Subcutaneous abdominal adipose tissue (tissue), 5 donors: ENCODE measurements around the gene IFT122.

Experiments used
- H3K27ac ChIP-seq: one replicate; pipeline ENCODE4 v1.7.0; 2013; ENCODE audit warnings: low read depth, mild to moderate bottlenecking, inconsistent platforms, low read length, moderate library complexity
- H3K27me3 ChIP-seq, 5 donors: one replicate each; pipeline ENCODE4 v1.7.0; 2013; ENCODE audit warnings: low read length in 5 of 5, inconsistent platforms in 1 of 5; ENCODE audit not compliant: control insufficient read depth in 5 of 5, insufficient read depth in 4 of 5
- H3K36me3 ChIP-seq, 5 donors: one replicate each; pipeline ENCODE4 v1.7.0; 2013; ENCODE audit warnings: low read length in 5 of 5; ENCODE audit not compliant: control insufficient read depth in 5 of 5, insufficient read depth in 5 of 5
- H3K4me1 ChIP-seq, 5 donors: one replicate each; pipeline ENCODE4 v1.7.0; 2013; ENCODE audit warnings: low read length in 5 of 5, mild to moderate bottlenecking in 3 of 5, moderate library complexity in 1 of 5; ENCODE audit not compliant: control insufficient read depth in 5 of 5, insufficient read depth in 5 of 5
- H3K4me3 ChIP-seq, 5 donors: one replicate each; pipeline ENCODE4 v1.7.0; 2013; ENCODE audit warnings: low read length in 5 of 5, low read depth in 1 of 5
- H3K9ac ChIP-seq, 5 donors: one replicate each; pipeline ENCODE4 v1.7.0; 2013; ENCODE audit warnings: low read length in 5 of 5, mild to moderate bottlenecking in 4 of 5, moderate library complexity in 3 of 5
- H3K9me3 ChIP-seq, 5 donors: one replicate each; pipeline ENCODE4 v1.7.0; 2013; ENCODE audit warnings: low read length in 5 of 5; ENCODE audit not compliant: control insufficient read depth in 5 of 5
- donor health status: healthy.
- donor health status: healthy.
- donor health status: healthy.
- donor health status: healthy.
- donor health status: healthy.

IFT122 gene

GRCh38 chr3:129557548-129557894, 117.5 kb downstream of the IFT122 start:
- H3K9me3 ChIP-seq: no peaks in the 10 kb centered on the region
- peak overlapping the region; percentile 65 for H3K27ac ChIP-seq
- H3K27me3 ChIP-seq: no peaks in the 10 kb centered on the region
- no peak overlapping the region for H3K4me3 ChIP-seq
- peaks cover 0 to 76% (median 61%) of the 10 kb centered on the region in 5 donors for H3K36me3 ChIP-seq
- no peak overlapping the region for H3K9ac ChIP-seq
- peaks cover 20 to 96% (median 77%) of the 10 kb centered on the region in 5 donors for H3K4me1 ChIP-seq

GRCh38 chr3:129558081-129558771, 118.2 kb downstream of the IFT122 start:
- Histone ChIP-seq H3K27ac (peak overlapping the region; percentile 65), H3K4me1 (peaks cover 20 to 95% (median 76%) of the 10 kb centered on the region in 5 donors), H3K4me3 (no peak overlapping the region), H3K36me3 (peaks cover 0 to 83% (median 68%) of the 10 kb centered on the region in 5 donors), H3K27me3 (no peaks in the 10 kb centered on the region), H3K9me3 (no peaks in the 10 kb centered on the region), H3K9ac (peak overlapping the region in 1 of 5 donors; percentile 0)

GRCh38 chr3:129558772-129559564, 118.9 kb downstream of the IFT122 start:
- Histone ChIP-seq H3K27me3 (no peaks in the 10 kb centered on the region), H3K4me1 (peaks cover 22 to 95% (median 80%) of the 10 kb centered on the region in 5 donors), H3K9me3 (no peaks in the 10 kb centered on the region), H3K27ac (peak overlapping the region; percentile 65), H3K4me3 (no peak overlapping the region), H3K9ac (no peak overlapping the region), H3K36me3 (peaks cover 0 to 91% (median 73%) of the 10 kb centered on the region in 5 donors)

GRCh38 chr3:129559565-129560079, 119.6 kb downstream of the IFT122 start:
- no peaks in the 10 kb centered on the region for H3K27me3 ChIP-seq
- H3K36me3 ChIP-seq: peaks cover 0 to 96% (median 78%) of the 10 kb centered on the region in 5 donors
- H3K4me3 ChIP-seq: no peak overlapping the region
- H3K9ac ChIP-seq: no peak overlapping the region
- H3K4me1 ChIP-seq: peaks cover 22 to 95% (median 83%) of the 10 kb centered on the region in 5 donors
- no peaks in the 10 kb centered on the region for H3K9me3 ChIP-seq
- peak overlapping the region; percentile 65 for H3K27ac ChIP-seq

- Histone ChIP-seq H3K4me1 (peaks cover 22 to 96% (median 87%) of the 10 kb centered on the region in 5 donors), H3K27me3 (no peaks in the 10 kb centered on the region), H3K9ac (peak overlapping the region in 2 of 5 donors; percentile 60 to 71), H3K36me3 (peaks cover 0 to 96% (median 81%) of the 10 kb centered on the region in 5 donors), H3K9me3 (no peaks in the 10 kb centered on the region), H3K4me3 (no peak overlapping the region), H3K27ac (peak overlapping the region; percentile 42)
Observed at GRCh38 chr3:129560269-129560787, 120.3 kb downstream of the IFT122 start.

GRCh38 chr3:129560911-129561594, 121.0 kb downstream of the IFT122 start:
- peaks cover 22 to 97% (median 90%) of the 10 kb centered on the region in 5 donors for H3K4me1 ChIP-seq
- H3K9ac ChIP-seq: peak overlapping the region in 2 of 5 donors; percentile 60 to 71
- H3K27ac ChIP-seq: peak overlapping the region; percentile 42
- no peaks in the 10 kb centered on the region for H3K9me3 ChIP-seq
- no peaks in the 10 kb centered on the region for H3K27me3 ChIP-seq
- H3K36me3 ChIP-seq: peaks cover 0 to 97% (median 84%) of the 10 kb centered on the region in 5 donors
- H3K4me3 ChIP-seq: peak overlapping the region in 1 of 5 donors; percentile 9

GRCh38 chr3:129561619-129562248, 121.7 kb downstream of the IFT122 start:
- H3K4me1 ChIP-seq: peaks cover 22 to 94% (median 86%) of the 10 kb centered on the region in 5 donors
- H3K9ac ChIP-seq: no peak overlapping the region
- H3K27ac ChIP-seq: no peak overlapping the region

GRCh38 chr3:129562803-129563202, 122.8 kb downstream of the IFT122 start:
- no peaks in the 10 kb centered on the region for H3K27me3 ChIP-seq
- H3K9me3 ChIP-seq: no peaks in the 10 kb centered on the region
- H3K36me3 ChIP-seq: peaks cover 0 to 97% (median 84%) of the 10 kb centered on the region in 5 donors
- no peak overlapping the region for H3K9ac ChIP-seq
- H3K4me1 ChIP-seq: peaks cover 14 to 94% (median 84%) of the 10 kb centered on the region in 5 donors
- H3K4me3 ChIP-seq: no peak overlapping the region
- H3K27ac ChIP-seq: no peak overlapping the region

More at GRCh38 chr3:129561619-129562248, 121.7 kb downstream of the IFT122 start:
- H3K9me3 ChIP-seq: no peaks in the 10 kb centered on the region
- peaks cover 0 to 97% (median 84%) of the 10 kb centered on the region in 5 donors for H3K36me3 ChIP-seq
- H3K27me3 ChIP-seq: no peaks in the 10 kb centered on the region
- H3K4me3 ChIP-seq: peak overlapping the region in 1 of 5 donors; percentile 9

GRCh38 chr3:129563332-129563731, 123.3 kb downstream of the IFT122 start:
- Histone ChIP-seq H3K36me3 (peaks cover 0 to 94% (median 82%) of the 10 kb centered on the region in 5 donors), H3K27ac (peak overlapping the region; percentile 42), H3K4me1 (peaks cover 9 to 91% (median 81%) of the 10 kb centered on the region in 5 donors), H3K9ac (peak overlapping the region in 1 of 5 donors; percentile 28), H3K27me3 (no peaks in the 10 kb centered on the region), H3K9me3 (no peaks in the 10 kb centered on the region), H3K4me3 (no peak overlapping the region)
